ENCODE data around the gene MRPL52. TPM values are rescaled to one million over a fixed set of nuclear protein-coding genes. Genes with fewer than 3 reads are reported as not detected.
A peak's percentile ranks its signal among the peaks of the same experiment; 100 is the strongest.
"Not testable (repeated sequence)": the region's sequence is repeated elsewhere in the genome, so short reads cannot be mapped to it uniquely, and the experiment has no call there.

MRPL52 gene
- total and polyA plus RNA-seq, 4 experiments from 2014 or later: 58.0 to 164 (median 82.8) TPM

GRCh38 chr14:22821193-22822015 is 8.3 kb upstream of the MRPL52 start:
- H3K4me3 Mint-ChIP-seq: peak overlapping the region in 2 of 8 donors; percentile 39 to 62
- H3K36me3 Mint-ChIP-seq: no peaks in the 10 kb centered on the region
- intact Hi-C loops (cut with micrococcal nuclease): loop anchor here (5.0 kb wide), 1 partner anchor 236 kb away; the partner anchor contains the start of gene CDH24
- peaks cover 6 to 16% of the 10 kb centered on the region in 2 donors for H3K27me3 Mint-ChIP-seq
- no peaks in the 10 kb centered on the region for H3K9me3 ChIP-seq (ENCODE audit: control insufficient read depth in 1 of 2, low read length in 2 of 2)
- no peaks in the 10 kb centered on the region for H3K27me3 ChIP-seq (ENCODE audit: insufficient read depth, low read length)
- no peak overlapping the region for H3K27ac Mint-ChIP-seq
- no peak overlapping the region for H3K27ac ChIP-seq (ENCODE audit: low read depth, low read length)
- CTCF ChIA-PET (ENCODE audit: partially characterized antibody): interaction anchor here (0.6 to 13.9 kb wide), 10 partner anchors 10 to 1599 kb away, joined by 4 to 403 read pairs (median 19); partner anchors contain the start of genes DAD1, LRP10 and MMP14
- no peaks in the 10 kb centered on the region for H3K36me3 ChIP-seq (ENCODE audit: insufficient read depth, low read length)
- peaks cover 7% of the 10 kb centered on the region for H3K4me1 ChIP-seq (ENCODE audit: insufficient read depth, low read length)
- no peak for DNase-seq
- H3K9me3 Mint-ChIP-seq: no peaks in the 10 kb centered on the region
- no peak overlapping the region for H3K4me3 ChIP-seq (ENCODE audit: low read length in 2 of 2)
- peaks cover 6 to 22% (median 12%) of the 10 kb centered on the region in 4 donors for H3K4me1 Mint-ChIP-seq
- POLR2A ChIA-PET (ENCODE audit: partially characterized antibody): interaction anchor here (2.5 kb wide), 1 partner anchor 98 kb away, joined by 9 read pairs; the partner anchor contains the start of gene RBM23

- Histone ChIP-seq H3K4me1 (ENCODE audit: insufficient read depth, low read length) (peaks cover 7% of the 10 kb centered on the region), H3K9me3 (ENCODE audit: control insufficient read depth in 1 of 2, low read length in 2 of 2) (no peaks in the 10 kb centered on the region), H3K27me3 (ENCODE audit: insufficient read depth, low read length) (no peaks in the 10 kb centered on the region), H3K27ac (ENCODE audit: low read depth, low read length) (no peak overlapping the region), H3K4me3 (ENCODE audit: low read length in 2 of 2) (peak overlapping the region in 1 of 2 donors; percentile 27), H3K36me3 (ENCODE audit: insufficient read depth, low read length) (no peaks in the 10 kb centered on the region)
- H3K4me3 Mint-ChIP-seq: peak overlapping the region in 5 of 8 donors; percentile 31 to 75 (median 42)
- intact Hi-C loops (cut with micrococcal nuclease): loop anchor here (5.0 kb wide), 1 partner anchor 235 kb away; the partner anchor contains the start of gene CDH24
- CTCF ChIA-PET (ENCODE audit: partially characterized antibody): interaction anchor here (0.9 to 13.9 kb wide), 27 partner anchors 9 to 265 kb away, joined by 3 to 403 read pairs (median 7); partner anchors contain the start of genes CDH24, DAD1, LRP10 and MMP14
- peak overlapping the region in 1 of 7 donors; percentile 19 for H3K27ac Mint-ChIP-seq
- no peaks in the 10 kb centered on the region for H3K36me3 Mint-ChIP-seq
- no peak for DNase-seq
- no peaks in the 10 kb centered on the region for H3K9me3 Mint-ChIP-seq
- H3K27me3 Mint-ChIP-seq: peaks cover 6 to 16% of the 10 kb centered on the region in 2 donors
- H3K4me1 Mint-ChIP-seq: peaks cover 6 to 22% (median 12%) of the 10 kb centered on the region in 4 donors
- POLR2A ChIA-PET (ENCODE audit: partially characterized antibody): interaction anchor here (0.5 to 2.5 kb wide), 12 partner anchors 31 to 478 kb away, joined by 3 to 15 read pairs (median 7); partner anchors contain the start of genes DAD1, OXA1L and RBM23
These were observed 7.6 kb upstream of the MRPL52 start for GRCh38 chr14:22822016-22822570.

DNA sequence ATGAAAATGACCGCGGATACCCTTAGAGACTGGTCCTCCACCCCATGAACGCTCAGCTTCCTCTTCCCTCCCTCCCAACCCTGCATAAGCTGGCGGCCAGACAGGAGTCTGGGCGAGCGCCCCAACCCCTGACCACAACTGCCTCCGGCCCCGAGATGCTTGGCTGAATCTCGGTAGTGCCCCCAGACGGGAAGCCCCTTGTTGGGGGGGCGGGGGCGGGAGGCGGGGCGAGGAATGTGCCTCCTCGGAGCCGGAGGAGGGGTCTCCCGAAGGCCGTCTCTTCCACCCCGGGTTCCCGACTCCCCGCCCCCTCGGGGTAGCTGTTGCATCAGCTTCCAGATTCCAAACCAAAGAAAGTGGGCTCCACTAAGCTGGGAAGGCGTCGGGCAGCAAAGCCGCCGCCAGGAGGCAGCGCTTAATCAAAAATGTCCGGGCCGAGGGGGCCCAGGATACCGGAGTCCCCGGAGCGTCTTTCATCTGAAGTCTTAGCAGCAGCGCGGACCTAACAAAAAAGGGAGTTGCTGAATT is 7.1 kb upstream of the MRPL52 start:
- ChIA-PET POLR2A (ENCODE audit: partially characterized antibody) (interaction anchor here (0.5 to 2.5 kb wide), 14 partner anchors 12 to 477 kb away, joined by 3 to 15 read pairs (median 6); partner anchors contain the start of genes DAD1, OXA1L and RBM23), CTCF (ENCODE audit: partially characterized antibody) (interaction anchor here (0.9 to 13.9 kb wide), 34 partner anchors 8 to 266 kb away, joined by 3 to 403 read pairs (median 7); partner anchors contain the start of genes AJUBA, CDH24, DAD1 and LRP10)
- no peaks in the 10 kb centered on the region for H3K36me3 Mint-ChIP-seq
- Histone ChIP-seq H3K27ac (ENCODE audit: low read depth, low read length) (no peak overlapping the region), H3K36me3 (ENCODE audit: insufficient read depth, low read length) (no peaks in the 10 kb centered on the region), H3K9me3 (ENCODE audit: control insufficient read depth in 1 of 2, low read length in 2 of 2) (no peaks in the 10 kb centered on the region), H3K4me1 (ENCODE audit: insufficient read depth, low read length) (peaks cover 7% of the 10 kb centered on the region), H3K4me3 (ENCODE audit: low read length in 2 of 2) (peak overlapping the region in 1 of 2 donors; percentile 27), H3K27me3 (ENCODE audit: insufficient read depth, low read length) (no peaks in the 10 kb centered on the region)
- peak overlapping the region; percentile 20 to 77 (median 66) for H3K4me3 Mint-ChIP-seq
- H3K4me1 Mint-ChIP-seq: peaks cover 6 to 22% (median 12%) of the 10 kb centered on the region in 4 donors
- H3K9me3 Mint-ChIP-seq: no peaks in the 10 kb centered on the region
- H3K27ac Mint-ChIP-seq: peak overlapping the region in 2 of 7 donors; percentile 19 to 43
- intact Hi-C loops (cut with micrococcal nuclease): loop anchor here (1.0 to 5.0 kb wide), 4 partner anchors 31 to 235 kb away; partner anchors contain the start of gene CDH24
- H3K27me3 Mint-ChIP-seq: peaks cover 6 to 16% of the 10 kb centered on the region in 2 donors
- peak; percentile 63 to 70 (median 66) for DNase-seq

DNA sequence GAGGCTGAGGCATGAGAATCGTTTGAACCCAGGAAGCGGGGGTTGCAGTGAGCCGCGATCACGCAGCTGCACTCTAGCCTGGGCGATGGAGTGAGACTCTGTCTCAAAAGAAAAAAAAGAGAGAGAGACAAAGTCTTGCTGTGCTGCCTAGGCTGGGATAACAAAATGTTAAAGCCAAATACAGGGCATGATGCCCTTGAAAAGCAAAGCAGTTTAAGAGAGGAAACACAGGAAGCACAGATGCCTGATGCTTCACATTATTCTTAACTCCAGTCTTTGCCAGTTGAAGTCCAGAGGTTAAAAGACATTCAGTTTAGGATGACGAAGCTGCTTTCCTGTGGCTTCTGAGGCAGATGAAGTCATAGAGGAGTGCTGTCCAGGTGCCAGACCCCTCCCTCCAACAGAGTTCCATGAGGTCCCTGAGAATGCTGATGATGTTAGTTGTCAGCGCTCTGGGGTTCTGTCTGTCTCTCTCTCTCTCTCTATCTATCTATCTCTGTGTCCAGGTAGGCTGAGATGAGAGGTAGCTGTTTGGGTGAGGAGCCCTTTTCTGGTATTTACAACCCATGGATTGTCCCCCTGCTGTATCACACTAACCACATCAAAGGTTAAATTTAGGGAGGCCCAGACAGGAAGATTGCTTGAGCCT is 4.9 kb upstream of the MRPL52 start:
- Histone ChIP-seq H3K4me3 (ENCODE audit: low read length in 2 of 2) (no peak overlapping the region), H3K27me3 (ENCODE audit: insufficient read depth, low read length) (no peaks in the 10 kb centered on the region), H3K36me3 (ENCODE audit: insufficient read depth, low read length) (no peaks in the 10 kb centered on the region), H3K9me3 (ENCODE audit: control insufficient read depth in 1 of 2, low read length in 2 of 2) (no peaks in the 10 kb centered on the region), H3K27ac (ENCODE audit: low read depth, low read length) (no peak overlapping the region), H3K4me1 (ENCODE audit: insufficient read depth, low read length) (peaks cover 12% of the 10 kb centered on the region)
- ChIA-PET CTCF (ENCODE audit: partially characterized antibody) (interaction anchor here (0.6 to 13.9 kb wide), 16 partner anchors 9 to 254 kb away, joined by 3 to 403 read pairs (median 16); partner anchors contain the start of genes AJUBA, LRP10, MMP14 and PRMT5), POLR2A (ENCODE audit: partially characterized antibody) (interaction anchor here (0.9 to 1.0 kb wide), 3 partner anchors 158 to 268 kb away, joined by 3 read pairs; partner anchors contain the start of gene AJUBA)
- peak in 1 of 5 donors; percentile 11 for DNase-seq
- intact Hi-C loops (cut with micrococcal nuclease): loop anchor here (5.0 kb wide), 2 partner anchors 92 to 232 kb away; partner anchors contain the start of genes CDH24 and RBM23
- H3K27me3 Mint-ChIP-seq: peaks cover 6 to 12% of the 10 kb centered on the region in 2 donors
- peak overlapping the region in 2 of 7 donors; percentile 30 to 65 for H3K27ac Mint-ChIP-seq
- peaks cover 0 to 5% of the 10 kb centered on the region in 2 donors for H3K36me3 Mint-ChIP-seq
- H3K4me1 Mint-ChIP-seq: peaks cover 11 to 31% (median 18%) of the 10 kb centered on the region in 4 donors
- peaks cover 0 to 3% (median 0%) of the 10 kb centered on the region in 8 donors for H3K9me3 Mint-ChIP-seq
- peak overlapping the region in 3 of 8 donors; percentile 17 to 61 (median 39) for H3K4me3 Mint-ChIP-seq

DNA sequence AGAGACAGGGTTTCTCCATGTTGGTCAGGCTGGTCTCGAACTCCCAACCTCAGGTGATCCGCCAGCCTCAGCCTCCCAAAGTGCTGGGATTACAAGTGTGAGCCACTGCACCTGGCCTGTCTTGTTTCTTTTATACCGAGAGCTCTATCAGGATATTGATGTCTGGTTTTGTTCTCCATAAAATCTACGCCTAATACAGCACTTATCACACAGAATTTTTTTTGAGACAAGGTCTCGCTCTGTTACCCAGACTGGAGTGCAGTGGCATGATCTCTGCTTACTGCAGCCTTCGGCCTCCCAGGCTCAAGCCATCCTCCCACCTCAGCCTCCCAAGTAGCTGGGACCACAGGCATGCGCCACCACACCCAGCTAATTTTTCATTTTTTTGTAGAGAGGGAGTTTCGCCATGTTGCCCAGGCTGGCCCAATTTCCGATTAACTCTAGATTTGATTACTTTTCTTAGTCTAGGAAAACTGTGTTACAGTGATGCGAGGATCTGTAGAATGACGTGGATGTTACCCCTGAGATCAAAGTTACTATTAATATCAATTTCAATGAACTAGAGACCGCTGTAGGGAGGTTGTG is 519 bp upstream of the MRPL52 start:
- CTCF ChIA-PET (ENCODE audit: partially characterized antibody): interaction anchor here (0.8 to 13.9 kb wide), 3 partner anchors 28 to 258 kb away, joined by 3 to 403 read pairs (median 4); no protein-coding TSS in a partner anchor
- DNase-seq; H3K9me3 ChIP-seq (ENCODE audit: control insufficient read depth in 1 of 2, low read length in 2 of 2); H3K9me3 Mint-ChIP-seq; H3K27me3 Mint-ChIP-seq; H3K36me3 ChIP-seq (ENCODE audit: insufficient read depth, low read length); H3K27me3 ChIP-seq (ENCODE audit: insufficient read depth, low read length): not testable (repeated sequence)
- peaks cover 17 to 38% (median 27%) of the 10 kb centered on the region in 4 donors for H3K4me1 Mint-ChIP-seq
- Histone ChIP-seq H3K27ac (ENCODE audit: low read depth, low read length) (peak overlapping the region; percentile 85), H3K4me3 (ENCODE audit: low read length in 2 of 2) (peak overlapping the region; percentile 80 to 85), H3K4me1 (ENCODE audit: insufficient read depth, low read length) (peaks cover 24% of the 10 kb centered on the region)
- H3K4me3 Mint-ChIP-seq: peak overlapping the region; percentile 91 to 96 (median 92)
- peaks cover 11 to 24% of the 10 kb centered on the region in 2 donors for H3K36me3 Mint-ChIP-seq
- peak overlapping the region; percentile 96 to 99 (median 98) for H3K27ac Mint-ChIP-seq
- POLR2A ChIA-PET (ENCODE audit: partially characterized antibody): interaction anchor here (0.7 to 2.5 kb wide), 11 partner anchors 8 to 266 kb away, joined by 3 to 19 read pairs (median 5); partner anchors contain the start of genes ACIN1, C14orf119, LRP10 and OXA1L
- intact Hi-C loops (cut with micrococcal nuclease): loop anchor here (1.0 to 5.0 kb wide), 7 partner anchors 42 to 258 kb away; partner anchors contain the start of genes DAD1, LRP10, OXA1L and PRMT5

Data from CD4-positive, alpha-beta memory T cell (primary cell).